GM06990 (cell line): ENCODE measurements around the gene AGAP4.
"Not testable (repeated sequence)": the region's sequence is repeated elsewhere in the genome, so short reads cannot be mapped to it uniquely, and the experiment has no call there.

Experiments used
- DNase-seq: peaks from one replicate; pipeline ENCODE4 v3.0.0-alpha.2; 2011; ENCODE audit not compliant: insufficient read length; ENCODE audit errors: extremely low read depth
- H3K27me3 ChIP-seq: replicated peaks from 2 replicates; pipeline ENCODE4 v1.6.0; 2011; ENCODE audit warnings: low read length; ENCODE audit not compliant: control insufficient read depth, insufficient read depth
- H3K36me3 ChIP-seq: 2 replicates; pipeline ENCODE4 v1.5.1; 2011; ENCODE audit warnings: low read length; ENCODE audit not compliant: control insufficient read depth, insufficient read depth
- H3K4me3 ChIP-seq: replicated peaks from 2 replicates; pipeline ENCODE4 v1.5.1; 2011; ENCODE audit warnings: low read depth, mild to moderate bottlenecking, control low read depth, low read length

The AGAP4 gene

GRCh38 chr10:45847400-45847799, at the start of gene AGAP4:
AGAP4 (minus strand) TSS chr10:45847500; CDS start chr10:45847347, 153 bp downstream.
- not testable (repeated sequence) for DNase-seq, H3K36me3 ChIP-seq, H3K27me3 ChIP-seq

GRCh38 chr10:45890721-45891120, 43.4 kb upstream of the AGAP4 start:
- not testable (repeated sequence) for DNase-seq, H3K36me3 ChIP-seq, H3K27me3 ChIP-seq, H3K4me3 ChIP-seq

More at GRCh38 chr10:45847400-45847799, at the start of gene AGAP4:
- H3K4me3 ChIP-seq: not testable (repeated sequence)

- not testable (repeated sequence) for H3K36me3 ChIP-seq, H3K27me3 ChIP-seq, H3K4me3 ChIP-seq, DNase-seq
Measured at GRCh38 chr10:45889539-45890230, 42.4 kb upstream of the AGAP4 start.

- not testable (repeated sequence) for H3K4me3 ChIP-seq, H3K27me3 ChIP-seq, DNase-seq, H3K36me3 ChIP-seq
Measured at GRCh38 chr10:45882880-45883279, 35.6 kb upstream of the AGAP4 start.

- H3K36me3 ChIP-seq, H3K4me3 ChIP-seq, DNase-seq, H3K27me3 ChIP-seq: not testable (repeated sequence)
Measured at GRCh38 chr10:45865404-45865803, 18.1 kb upstream of the AGAP4 start.

- H3K27me3 ChIP-seq, H3K4me3 ChIP-seq, DNase-seq, H3K36me3 ChIP-seq: not testable (repeated sequence)
Measured at GRCh38 chr10:45864264-45864663, 17.0 kb upstream of the AGAP4 start.

- not testable (repeated sequence) for H3K27me3 ChIP-seq, H3K4me3 ChIP-seq, H3K36me3 ChIP-seq, DNase-seq
Measured at GRCh38 chr10:45863632-45864031, 16.3 kb upstream of the AGAP4 start.

- H3K36me3 ChIP-seq, H3K27me3 ChIP-seq, H3K4me3 ChIP-seq, DNase-seq: not testable (repeated sequence)
Measured at GRCh38 chr10:45857931-45858330, 10.6 kb upstream of the AGAP4 start.

- not testable (repeated sequence) for H3K36me3 ChIP-seq, H3K27me3 ChIP-seq, H3K4me3 ChIP-seq, DNase-seq
Measured at GRCh38 chr10:45848467-45848866, 1.2 kb upstream of the AGAP4 start.

GRCh38 chr10:45822918-45823317, 24.4 kb downstream of the AGAP4 start:
- DNase-seq, H3K4me3 ChIP-seq, H3K36me3 ChIP-seq, H3K27me3 ChIP-seq: not testable (repeated sequence)

GRCh38 chr10:45820107-45820830, 27.0 kb downstream of the AGAP4 start:
- H3K36me3 ChIP-seq, H3K4me3 ChIP-seq, DNase-seq, H3K27me3 ChIP-seq: not testable (repeated sequence)
